GM12878 (cell line): Measurements from ENCODE around the gene IPPK. TPM values are rescaled to one million over a fixed set of nuclear protein-coding genes. Genes with fewer than 3 reads are reported as not detected.

Source experiments
- ATAC-seq: fragments of 200-7000 bp; cut with Tn5 transposase; 3 replicates; pipeline ENCODE4 v1.9.1; 2020; ENCODE audit warnings: mild to moderate bottlenecking, moderate library complexity
- BruUV-seq: library from RNA; stranded (reverse); fragments of 400-500 nt; replicated peaks from 2 replicates; lab custom pipeline; 2021; lab: Mats Ljungman, UMichigan
- CTCF ChIA-PET: fragments of 300-600 bp; sonication (Branson Sonifier 250); formaldehyde crosslinking; extraction: SDS; loops from one replicate; lab custom pipeline; 2021; ENCODE audit warnings: inconsistent platforms; lab: Yijun Ruan, JAX
- POLR2A ChIA-PET: fragments of 350-600 bp; formaldehyde crosslinking; extraction: SDS; loops from one replicate; lab custom pipeline; 2021; ENCODE audit warnings: inconsistent platforms; lab: Charles Lee
- RAD21 ChIA-PET: fragments of 300-600 bp; sonication (Branson Sonifier 250); formaldehyde crosslinking; loops from one replicate; lab custom pipeline; 2023; ENCODE audit warnings: antibody characterized with exemption; ENCODE audit not compliant: unreplicated experiment; lab: Charles Lee
- SMC1A ChIA-PET: fragments of 300-600 bp; sonication (Branson Sonifier 250); formaldehyde crosslinking; loops from one replicate; lab custom pipeline; 2023; ENCODE audit not compliant: unreplicated experiment, uncharacterized antibody; lab: Charles Lee
- DNase-seq: peaks from one replicate; pipeline ENCODE4 v3.0.0-alpha.2; 2011; ENCODE audit warnings: low read depth, low spot score
- FAIRE-seq: peaks from 3 replicates; lab custom pipeline; 2011; peaks lifted over from hg19 to GRCh38; lab: Jason Lieb, UNC
- H2AFZ ChIP-seq: 2 replicates; pipeline ENCODE4 v1.6.0; 2011; ENCODE audit warnings: low read depth, low read length, control low read depth; ENCODE audit not compliant: control insufficient read depth
- H3K27ac ChIP-seq: 2 replicates; pipeline ENCODE4 v1.5.1; 2011; ENCODE audit warnings: control low read depth; ENCODE audit not compliant: control insufficient read depth, insufficient read depth
- H3K27me3 ChIP-seq, 2 experiments: replicated peaks in 1 of 2; 2 replicates each; pipeline versions ENCODE4 v1.6.0 to v1.6.1; 2011; ENCODE audit warnings: low read length in 1 of 2; ENCODE audit not compliant: control insufficient read depth in 2 of 2, insufficient read depth in 2 of 2
- H3K36me3 ChIP-seq, 2 experiments: 2 replicates each; pipeline ENCODE4 v1.5.1; 2011; ENCODE audit warnings: low read length in 1 of 2; ENCODE audit not compliant: control insufficient read depth in 2 of 2, insufficient read depth in 2 of 2
- H3K4me1 ChIP-seq: 2 replicates; pipeline ENCODE4 v1.6.1; 2011; ENCODE audit warnings: mild to moderate bottlenecking, low read length, moderate library complexity, mixed read lengths; ENCODE audit not compliant: control insufficient read depth, insufficient read depth
- H3K4me2 ChIP-seq: 2 replicates; pipeline ENCODE4 v1.6.0; 2011; ENCODE audit warnings: control low read depth; ENCODE audit not compliant: control insufficient read depth, insufficient read depth
- H3K4me3 ChIP-seq: fragments of 200-600 bp; sonication (generic); 2 replicates; pipeline ENCODE4 v1.5.1; 2016
- H3K79me2 ChIP-seq: 2 replicates; pipeline ENCODE4 v1.6.0; 2011; ENCODE audit warnings: low read length; ENCODE audit not compliant: control insufficient read depth, insufficient read depth
- H3K9ac ChIP-seq: 2 replicates; pipeline ENCODE4 v1.8.0; 2011; ENCODE audit warnings: low read length, control low read depth, mixed read lengths; ENCODE audit not compliant: control insufficient read depth, insufficient read depth
- H3K9me3 ChIP-seq: replicated peaks from 3 replicates; pipeline ENCODE4 v1.5.1; 2011; ENCODE audit warnings: mild to moderate bottlenecking, low read length; ENCODE audit not compliant: control insufficient read depth, insufficient read depth
- H4K20me1 ChIP-seq: 2 replicates; pipeline ENCODE4 v1.6.0; 2011; ENCODE audit not compliant: control insufficient read depth, insufficient read depth
- BRCA1 ChIP-seq: IDR thresholded peaks from 2 replicates; pipeline ENCODE4 v1.6.1; 2011; ENCODE audit warnings: low read depth, low read length, improper control_type of control experiment
- E4F1 ChIP-seq: fragments of 450-650 bp; IDR thresholded peaks from 2 replicates; pipeline ENCODE4 v1.6.1; 2018; ENCODE audit warnings: borderline replicate concordance, mild to moderate bottlenecking; ENCODE audit not compliant: partially characterized antibody
- IRF5 ChIP-seq: fragments of 450-650 bp; IDR thresholded peaks from 2 replicates; pipeline ENCODE4 v1.6.1; 2017; ENCODE audit warnings: borderline replicate concordance
- POLR2A ChIP-seq: IDR thresholded peaks from 2 replicates; pipeline ENCODE4 v1.6.1; 2011; ENCODE audit warnings: low read depth, mild to moderate bottlenecking, low read length
- STAT3 ChIP-seq: IDR thresholded peaks from 2 replicates; pipeline ENCODE4 v1.6.1; 2011; ENCODE audit warnings: low read depth, low read length, improper control_type of control experiment
- ZNF217 ChIP-seq: fragments of 450-650 bp; IDR thresholded peaks from 2 replicates; pipeline ENCODE4 v1.6.1; 2017; ENCODE audit warnings: antibody characterized with exemption, mild to moderate bottlenecking
- ZNF687 ChIP-seq: fragments of 450-650 bp; IDR thresholded peaks from 2 replicates; pipeline ENCODE4 v1.6.1; 2017; ENCODE audit warnings: mild to moderate bottlenecking, moderate library complexity
- WGBS: methylation state at CpG from one replicate; pipeline ENCODE4 v1.1.6; 2016; ENCODE audit warnings: low lambda C conversion rate; ENCODE audit not compliant: insufficient replicate concordance, insufficient coverage; ENCODE audit errors: missing lambda C conversion rate; 5-methylcytosine and 5-hydroxymethylcytosine counted together
- in situ Hi-C: fragments of 300-500 bp; cut with MboI; formaldehyde crosslinking; loops from 9 replicates; pipeline ENCODE4 v1.14.3; 2018; ENCODE audit warnings: mixed read lengths
- intact Hi-C: fragments of 100-400 bp; cut with micrococcal nuclease; formaldehyde crosslinking; loops from one replicate; pipeline ENCODE4 v1.14.2; 2022; ENCODE audit not compliant: unreplicated experiment
- polyA plus RNA-seq, 11 experiments: library from polyadenylated mRNA; depleted of rRNA in 4 of 11; unstranded in 6 of 11; stranded (reverse) in 5 of 11; fragments of >200 nt; fragmentation: Nextera tagmentation in 4 of 11; fragmentation: Illumina TruSeq in 1 of 11; extraction: Ambion mirVana in 4 of 11; extraction: Trizol in 1 of 11; gene quantifications; 1 replicate in 1 of 11; 2 replicates in 10 of 11; pipeline versions ENCODE4 v1.2.1 to v1.2.3, GENCODE V29; 2011 to 2016; ENCODE audit warnings: inconsistent platforms in 2 of 11, missing spikeins in 2 of 11, low read depth in 1 of 11
- total RNA-seq, 4 experiments: library from RNA; depleted of rRNA in 3 of 4; stranded (reverse); fragments of >200 nt in 3 of 4; fragmentation: Illumina TruSeq in 1 of 4; extraction: Trizol in 1 of 4; gene quantifications; 2 replicates each; pipeline versions ENCODE4 v1.2.1 to v1.2.3, GENCODE V29; 2013 to 2021

Gene IPPK
- total and polyA plus RNA-seq, 10 of the 15 experiments (the other 5 are each of a cell fraction or from before 2014, with no cell fraction given), result 2.1 to 22.1 (median 11.4) TPM

GRCh38 chr9:92592946-92593861 is 76.7 kb downstream of the IPPK start:
- no peaks in the 10 kb centered on the region for H3K27me3 ChIP-seq
- no peak overlapping the region for H3K4me3 ChIP-seq
- H3K27ac ChIP-seq, result no peak overlapping the region
- ChIA-PET CTCF (interaction anchor here (1.1 to 1.7 kb wide), 2 partner anchors 11 to 116 kb away, joined by 3 read pairs; no protein-coding TSS in a partner anchor), POLR2A (no interaction called here), RAD21 (interaction anchor here (0.6 kb wide), 1 partner anchor 16 kb away, joined by 3 read pairs; no protein-coding TSS in a partner anchor), SMC1A (interaction anchor here (0.6 to 1.2 kb wide), 2 partner anchors 9 to 163 kb away, joined by 3 to 4 read pairs; no protein-coding TSS in a partner anchor)
- no peaks in the 10 kb centered on the region for H3K79me2 ChIP-seq
- no TSS peak for BruUV-seq
- no peaks in the 10 kb centered on the region for H3K36me3 ChIP-seq
- TF ChIP-seq ZNF217 (no peak), IRF5 (no peak), STAT3 (no peak), ZNF687 (no peak), E4F1 (no peak), POLR2A (no peak), BRCA1 (no peak)
- no peak overlapping the region for H3K4me2 ChIP-seq
- FAIRE-seq, result no peak
- no peaks in the 10 kb centered on the region for H3K4me1 ChIP-seq
- no peak for DNase-seq
- H3K9me3 ChIP-seq, result no peaks in the 10 kb centered on the region
- H2AFZ ChIP-seq, result no peak overlapping the region
- WGBS, result 69% methylated on average over 7 of the region's 7 CpGs
- H4K20me1 ChIP-seq, result no peaks in the 10 kb centered on the region
- no peak for ATAC-seq
- intact Hi-C loops (no loop called here), in situ Hi-C loops (no loop called here)
- no peak overlapping the region for H3K9ac ChIP-seq
